Hepatocyte (in vitro differentiated cells): ENCODE results near the gene ATP8B2. TPM values are rescaled to one million over a fixed set of nuclear protein-coding genes. Genes with fewer than 3 reads are reported as not detected.

Experiments used
- DNase-seq: peaks from one replicate; pipeline ENCODE4 v3.0.0-alpha.2; 2016; ENCODE audit warnings: low spot score
- H2AFZ ChIP-seq: fragments of 200-600 bp; sonication (generic); 2 replicates; pipeline ENCODE4 v1.6.0; 2016; ENCODE audit warnings: antibody characterized with exemption, mild to moderate bottlenecking
- H3K27ac ChIP-seq: fragments of 200-600 bp; sonication (generic); 2 replicates; pipeline ENCODE4 v1.5.1; 2016; ENCODE audit warnings: mild to moderate bottlenecking
- H3K27me3 ChIP-seq: fragments of 200-600 bp; sonication (generic); 2 replicates; pipeline ENCODE4 v1.6.1; 2016
- H3K36me3 ChIP-seq: fragments of 200-600 bp; sonication (generic); replicated peaks from 2 replicates; pipeline ENCODE4 v1.5.1; 2016; ENCODE audit warnings: low read depth; ENCODE audit not compliant: insufficient read depth
- H3K4me1 ChIP-seq: fragments of 200-600 bp; sonication (generic); 2 replicates; pipeline ENCODE4 v1.5.1; 2016; ENCODE audit warnings: mild to moderate bottlenecking, moderate library complexity; ENCODE audit not compliant: insufficient read depth
- H3K4me2 ChIP-seq: fragments of 200-600 bp; sonication (generic); 2 replicates; pipeline ENCODE4 v1.6.0; 2016
- H3K4me3 ChIP-seq: fragments of 200-600 bp; sonication (generic); 2 replicates; pipeline ENCODE4 v1.5.1; 2016; ENCODE audit warnings: mild to moderate bottlenecking
- H3K79me2 ChIP-seq: fragments of 200-600 bp; sonication (generic); 2 replicates; pipeline ENCODE4 v1.6.0; 2017; ENCODE audit warnings: mild to moderate bottlenecking
- H3K9me2 ChIP-seq: fragments of 200-600 bp; sonication (generic); replicated peaks from 2 replicates; pipeline ENCODE4 v1.6.0; 2017; ENCODE audit warnings: mild to moderate bottlenecking; ENCODE audit not compliant: insufficient read depth
- H3K9me3 ChIP-seq: fragments of 200-600 bp; sonication (generic); 2 replicates; pipeline ENCODE4 v1.5.1; 2016; ENCODE audit warnings: low read depth, mild to moderate bottlenecking
- H4K20me1 ChIP-seq: fragments of 200-600 bp; sonication (generic); 2 replicates; pipeline ENCODE4 v1.6.0; 2016; ENCODE audit warnings: mild to moderate bottlenecking; ENCODE audit not compliant: insufficient read depth, poor library complexity, severe bottlenecking
- CTCF ChIP-seq: fragments of 200-600 bp; sonication (generic); IDR thresholded peaks from 2 replicates; pipeline ENCODE4 v1.5.1; 2016; ENCODE audit warnings: antibody characterized with exemption, mild to moderate bottlenecking; ENCODE audit not compliant: poor library complexity
- EZH2 ChIP-seq: fragments of 200-600 bp; sonication (generic); IDR thresholded peaks from 2 replicates; pipeline ENCODE4 v1.6.1; 2016; ENCODE audit warnings: antibody characterized with exemption, mild to moderate bottlenecking, borderline replicate concordance
- EZH2phosphoT487 ChIP-seq: fragments of 200-600 bp; sonication (generic); IDR thresholded peaks from one replicate; pipeline ENCODE4 v1.6.1; 2018; ENCODE audit warnings: antibody characterized with exemption, mild to moderate bottlenecking, low read depth, moderate library complexity; ENCODE audit not compliant: unreplicated experiment, severe bottlenecking
- WGBS: methylation state at CpG from one replicate; pipeline ENCODE4 v1.1.6; 2016; ENCODE audit warnings: low lambda C conversion rate; ENCODE audit errors: missing lambda C conversion rate; 5-methylcytosine and 5-hydroxymethylcytosine counted together
- polyA plus RNA-seq: library from polyadenylated mRNA; unstranded; fragments of >200 nt; fragmentation: Nextera tagmentation; extraction: Ambion mirVana; gene quantifications from 2 replicates; pipeline ENCODE4 v1.2.1, GENCODE V29; 2016
- total RNA-seq: library from RNA; depleted of rRNA; stranded (reverse); fragments of >200 nt; gene quantifications from 2 replicates; pipeline ENCODE4 v1.2.3, GENCODE V29; 2014

Gene ATP8B2
- total and polyA plus RNA-seq, 2 experiments from 2014 or later, result 8.7 to 42.0 TPM

DNA sequence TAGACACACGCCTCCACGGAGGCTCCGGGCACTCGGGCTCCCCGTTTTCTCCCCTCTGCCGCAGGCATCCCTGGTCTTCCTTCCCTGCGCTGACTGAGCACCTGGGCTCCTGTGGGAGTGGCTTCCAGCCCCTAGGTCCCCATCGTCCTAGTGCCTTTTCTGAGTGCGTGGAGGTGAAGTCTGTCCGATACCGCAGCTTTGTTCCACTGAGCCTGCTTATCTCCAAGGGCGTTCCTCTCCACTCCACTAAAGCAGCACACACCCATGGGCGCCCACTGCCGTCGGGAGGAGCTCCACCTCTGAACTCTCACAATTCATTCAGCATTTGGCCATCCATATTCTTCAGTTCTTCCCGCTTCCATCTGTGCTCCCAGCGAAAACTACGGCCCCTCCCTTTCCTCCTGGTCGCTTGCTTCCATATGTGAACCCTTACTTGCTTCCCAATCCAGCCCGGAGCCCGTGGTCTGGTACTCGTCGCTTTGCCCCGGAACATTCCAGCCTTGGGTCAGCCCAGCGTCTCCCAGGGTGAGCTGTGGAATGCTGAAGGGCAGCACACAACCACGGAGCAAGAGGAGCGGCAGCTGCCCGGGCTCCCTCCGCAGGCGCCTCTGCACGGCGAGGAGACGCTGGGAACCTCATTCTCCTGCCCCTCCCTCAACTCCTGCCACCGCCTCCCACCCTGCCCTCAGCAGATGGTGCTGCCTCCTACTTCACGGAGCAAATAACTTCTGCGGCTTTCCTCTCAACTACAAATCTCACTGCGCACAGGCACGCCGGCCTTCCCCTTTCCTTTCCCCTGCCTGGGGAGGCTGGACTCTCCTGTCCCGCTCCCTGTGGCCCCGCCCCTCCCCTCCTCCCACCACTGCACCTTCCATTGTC lies 27.5 kb downstream of the ATP8B2 start:
- H3K9me3 ChIP-seq, result no peaks in the 10 kb centered on the region
- no peaks in the 10 kb centered on the region for H4K20me1 ChIP-seq
- H3K4me1 ChIP-seq, result peaks cover 15% of the 10 kb centered on the region
- no peaks in the 10 kb centered on the region for H3K27me3 ChIP-seq
- TF ChIP-seq CTCF, result peak; percentile 11
- TF ChIP-seq EZH2, result no peak
- peak overlapping the region; percentile 91 for H3K4me2 ChIP-seq
- H3K36me3 ChIP-seq, result no peaks in the 10 kb centered on the region
- DNase-seq, result peak; percentile 70
- H3K9me2 ChIP-seq, result no peaks in the 10 kb centered on the region
- peak overlapping the region; percentile 74 for H2AFZ ChIP-seq
- 2% methylated on average over 37 of the region's 41 CpGs for whole genome bisulfite sequencing
- peak overlapping the region; percentile 46 for H3K4me3 ChIP-seq
- no peaks in the 10 kb centered on the region for H3K79me2 ChIP-seq
- H3K27ac ChIP-seq, result peak overlapping the region; percentile 75

GRCh38 chr1:154353460-154353904 lies 28.2 kb downstream of the ATP8B2 start:
- Histone ChIP-seq H2AFZ (no peak overlapping the region), H3K27ac (peak overlapping the region; percentile 75)
- DNase-seq, result peak; percentile 74

DNA sequence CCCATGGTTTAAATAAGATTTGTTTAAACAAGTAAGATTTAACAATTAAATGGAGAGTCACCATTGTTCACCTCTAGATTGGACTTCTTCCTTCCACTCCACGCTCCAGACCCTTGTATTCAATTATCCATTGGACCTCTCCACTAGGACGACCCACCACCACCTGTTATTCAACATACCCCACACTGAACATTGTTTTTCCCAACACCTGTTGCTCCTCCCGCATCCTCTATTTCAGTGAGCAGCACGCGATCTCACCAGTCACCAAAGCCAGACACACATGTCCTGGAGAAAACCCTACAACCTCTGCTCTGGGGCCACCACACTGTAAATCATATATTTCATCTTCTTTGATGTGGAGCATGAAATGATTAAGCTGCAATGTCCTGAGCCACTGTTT lies 28.6 kb downstream of the ATP8B2 start:
- H3K4me3 ChIP-seq, result no peak overlapping the region

More at GRCh38 chr1:154353460-154353904, 28.2 kb downstream of the ATP8B2 start:
- Histone ChIP-seq H3K4me1 (peaks cover 15% of the 10 kb centered on the region), H3K4me3 (peak overlapping the region; percentile 46), H3K4me2 (peak overlapping the region; percentile 91), H3K79me2 (no peaks in the 10 kb centered on the region), H4K20me1 (no peaks in the 10 kb centered on the region), H3K27me3 (no peaks in the 10 kb centered on the region), H3K9me3 (no peaks in the 10 kb centered on the region), H3K9me2 (no peaks in the 10 kb centered on the region), H3K36me3 (no peaks in the 10 kb centered on the region)
- 13% methylated on average over 1 of the region's 1 CpG for WGBS
- TF ChIP-seq CTCF (peak; percentile 34), EZH2phosphoT487 (no peak), EZH2 (no peak)

More for the DNA sequence above, 28.6 kb downstream of the ATP8B2 start:
- Histone ChIP-seq H3K9me3 (no peaks in the 10 kb centered on the region), H3K4me1 (peaks cover 15% of the 10 kb centered on the region), H3K27ac (no peak overlapping the region), H3K79me2 (no peaks in the 10 kb centered on the region), H3K36me3 (no peaks in the 10 kb centered on the region), H3K27me3 (no peaks in the 10 kb centered on the region), H3K4me2 (no peak overlapping the region), H2AFZ (no peak overlapping the region), H3K9me2 (no peaks in the 10 kb centered on the region), H4K20me1 (no peaks in the 10 kb centered on the region)
- 94% methylated on average over 5 of the region's 5 CpGs for WGBS
- no peak for DNase-seq
- TF ChIP-seq CTCF (no peak), EZH2 (no peak), EZH2phosphoT487 (no peak)
